H1 (cell line): ENCODE data around the gene KCNK15. TPM values are rescaled to one million over a fixed set of nuclear protein-coding genes. Genes with fewer than 3 reads are reported as not detected.

Experiments used
- CTCF ChIA-PET: fragments of 300-600 bp; sonication (Branson Sonifier 250); formaldehyde crosslinking; loops from one replicate; lab custom pipeline; 2021; ENCODE audit not compliant: partially characterized antibody; lab: Charles Lee
- POLR2A ChIA-PET: fragments of 300-600 bp; sonication (Branson Sonifier 250); formaldehyde crosslinking; loops from one replicate; lab custom pipeline; 2021; ENCODE audit warnings: inconsistent platforms; ENCODE audit not compliant: partially characterized antibody; lab: Charles Lee
- DNase-seq, 2 experiments: peaks; one replicate each; pipeline versions ENCODE4 v3.0.0 to v3.0.0-alpha.2; 2010 to 2022; ENCODE audit warnings: low spot score in 2 of 2, low read depth in 1 of 2, mixed read lengths in 1 of 2
- FAIRE-seq: peaks from 2 replicates; lab custom pipeline; 2011; peaks lifted over from hg19 to GRCh38; lab: Jason Lieb, UNC
- H2AFZ ChIP-seq: 2 replicates; pipeline ENCODE4 v1.8.1; 2012; ENCODE audit warnings: low read length, inconsistent platforms
- H2AK5ac ChIP-seq: 2 replicates; pipeline ENCODE4 v1.6.1; 2013; ENCODE audit warnings: low read depth, low read length
- H2BK120ac ChIP-seq: replicated peaks from 2 replicates; pipeline ENCODE3; 2013; ENCODE audit warnings: low read depth, low read length, inconsistent platforms
- H2BK12ac ChIP-seq: 2 replicates; pipeline ENCODE4 v1.6.1; 2013; ENCODE audit warnings: low read depth, low read length
- H2BK15ac ChIP-seq: 2 replicates; pipeline ENCODE4 v1.6.1; 2013; ENCODE audit warnings: low read length
- H2BK20ac ChIP-seq: 2 replicates; pipeline ENCODE4 v1.6.1; 2013; ENCODE audit warnings: low read length
- H2BK5ac ChIP-seq: 2 replicates; pipeline ENCODE4 v1.6.1; 2013; ENCODE audit warnings: low read depth, low read length
- H3K14ac ChIP-seq: 2 replicates; pipeline ENCODE4 v1.6.1; 2013; ENCODE audit warnings: inconsistent platforms; ENCODE audit not compliant: insufficient read length
- H3K18ac ChIP-seq: 2 replicates; pipeline ENCODE4 v1.6.1; 2013; ENCODE audit warnings: low read length; ENCODE audit errors: extremely low read depth
- H3K23ac ChIP-seq: 2 replicates; pipeline ENCODE4 v1.6.1; 2013; ENCODE audit warnings: inconsistent platforms; ENCODE audit not compliant: insufficient read length
- H3K23me2 ChIP-seq: 2 replicates; pipeline ENCODE4 v1.6.1; 2013; ENCODE audit warnings: low read depth, low read length
- H3K27ac ChIP-seq: 2 replicates; pipeline ENCODE4 v1.6.1; 2011; ENCODE audit warnings: low read depth, low read length, inconsistent platforms
- H3K27me3 ChIP-seq, 4 experiments: replicated peaks in 1 of 4; 1 replicate in 1 of 4; 2 replicates in 3 of 4; pipeline versions ENCODE4 v1.6.1 to v1.8.1; 2011 to 2013; ENCODE audit warnings: low read length in 3 of 4, mild to moderate bottlenecking in 3 of 4, inconsistent platforms in 2 of 4, mixed read lengths in 2 of 4, moderate library complexity in 1 of 4; ENCODE audit not compliant: control insufficient read depth in 3 of 4, insufficient read depth in 3 of 4; ENCODE audit errors: extremely low read depth in 1 of 4
- H3K36me3 ChIP-seq, 4 experiments: 2 replicates each; pipeline versions ENCODE4 v1.6.1 to v1.8.1; 2011 to 2013; ENCODE audit warnings: mild to moderate bottlenecking in 4 of 4, low read length in 3 of 4, moderate library complexity in 2 of 4, control low read depth in 1 of 4, inconsistent platforms in 1 of 4; ENCODE audit not compliant: insufficient read depth in 4 of 4, control insufficient read depth in 2 of 4
- H3K4ac ChIP-seq: replicated peaks from 2 replicates; pipeline ENCODE3; 2013; ENCODE audit warnings: low read length, low read depth, mixed read lengths, inconsistent platforms; ENCODE audit not compliant: insufficient read length
- H3K4me1 ChIP-seq, 4 experiments: replicated peaks in 1 of 4; 1 replicate in 1 of 4; 2 replicates in 3 of 4; pipeline versions ENCODE4 v1.6.1 to v1.8.1; 2011 to 2013; ENCODE audit warnings: low read length in 3 of 4, inconsistent platforms in 2 of 4, mixed read lengths in 1 of 4; ENCODE audit not compliant: insufficient read depth in 4 of 4, control insufficient read depth in 3 of 4
- H3K4me2 ChIP-seq, 2 experiments: 2 replicates each; pipeline versions ENCODE4 v1.6.1 to v1.8.1; 2011 to 2013; ENCODE audit warnings: low read depth in 2 of 2, low read length in 2 of 2, control low read depth in 1 of 2, inconsistent platforms in 1 of 2, mild to moderate bottlenecking in 1 of 2; ENCODE audit not compliant: insufficient read depth in 1 of 2
- H3K4me3 ChIP-seq, 4 experiments: fragments of 200-600, 300-600 bp in 1 of 4; sonication (generic), shearing (Covaris generic), sonication (Bioruptor Twin) in 1 of 4; 2 replicates each; pipeline versions ENCODE4 v1.5.1 to v1.8.1; 2011 to 2016; ENCODE audit warnings: low read length in 4 of 4, low read depth in 3 of 4, control low read depth in 2 of 4, inconsistent platforms in 2 of 4, mild to moderate bottlenecking in 2 of 4, mixed read lengths in 1 of 4, moderate library complexity in 1 of 4; ENCODE audit not compliant: insufficient read depth in 2 of 4; ENCODE audit errors: extremely low read depth in 1 of 4
- H3K56ac ChIP-seq: replicated peaks from 2 replicates; pipeline ENCODE3; 2013; ENCODE audit warnings: low read depth, mild to moderate bottlenecking, mixed read lengths, low read length, inconsistent platforms; ENCODE audit not compliant: insufficient read length
- H3K79me1 ChIP-seq: 2 replicates; pipeline ENCODE4 v1.6.1; 2013; ENCODE audit warnings: low read depth, low read length, control low read depth
- H3K79me2 ChIP-seq, 2 experiments: 2 replicates each; pipeline versions ENCODE4 v1.6.1 to v1.8.1; 2012 to 2013; ENCODE audit warnings: low read length in 2 of 2, mild to moderate bottlenecking in 2 of 2, inconsistent platforms in 1 of 2; ENCODE audit not compliant: insufficient read depth in 2 of 2, control insufficient read depth in 1 of 2
- H3K9ac ChIP-seq, 4 experiments: replicated peaks in 1 of 4; 1 replicate in 1 of 4; 2 replicates in 3 of 4; pipeline versions ENCODE4 v1.6.1 to v1.8.1; 2011 to 2013; ENCODE audit warnings: low read depth in 3 of 4, low read length in 3 of 4, control low read depth in 2 of 4, mild to moderate bottlenecking in 2 of 4, moderate library complexity in 2 of 4, inconsistent platforms in 1 of 4; ENCODE audit errors: extremely low read depth in 1 of 4
- H3K9me3 ChIP-seq, 2 experiments: 2 replicates each; pipeline versions ENCODE4 v1.6.1 to v1.8.1; 2012 to 2013; ENCODE audit warnings: mild to moderate bottlenecking in 2 of 2, moderate library complexity in 2 of 2, control low read depth in 1 of 2, inconsistent platforms in 1 of 2, low read depth in 1 of 2, low read length in 1 of 2, mixed read lengths in 1 of 2; ENCODE audit not compliant: insufficient read depth in 2 of 2
- H4K20me1 ChIP-seq, 2 experiments: replicated peaks in 1 of 2; 2 replicates each; pipeline versions ENCODE3 to v1.8.1; 2011 to 2013; ENCODE audit warnings: inconsistent platforms in 2 of 2, low read length in 2 of 2, mild to moderate bottlenecking in 1 of 2; ENCODE audit not compliant: insufficient read depth in 2 of 2, control insufficient read depth in 1 of 2
- H4K5ac ChIP-seq: 2 replicates; pipeline ENCODE4 v1.6.1; 2013; ENCODE audit warnings: low read length, low read depth, mixed read lengths, inconsistent platforms; ENCODE audit not compliant: insufficient read length
- H4K8ac ChIP-seq: 2 replicates; pipeline ENCODE4 v1.8.0; 2013; ENCODE audit warnings: mild to moderate bottlenecking, moderate library complexity, low read length, inconsistent platforms; ENCODE audit not compliant: insufficient read depth; ENCODE audit errors: extremely low read depth
- H4K91ac ChIP-seq: replicated peaks from 2 replicates; pipeline ENCODE3; 2013; ENCODE audit warnings: low read length, mixed read lengths, inconsistent platforms; ENCODE audit not compliant: insufficient read length
- CBX8 ChIP-seq: fragments of 300-800, 300-1000 bp; sonication (generic); IDR thresholded peaks from 2 replicates; pipeline ENCODE4 v1.7.1; 2016; ENCODE audit warnings: low read depth, low read length, borderline replicate concordance
- CEBPB ChIP-seq: IDR thresholded peaks from 2 replicates; pipeline ENCODE4 v1.6.1; 2012; ENCODE audit warnings: low read depth, low read length
- CHD2 ChIP-seq: IDR thresholded peaks from 2 replicates; pipeline ENCODE4 v1.6.1; 2012; ENCODE audit warnings: low read length, improper control_type of control experiment
- CREB1 ChIP-seq: IDR thresholded peaks from 2 replicates; pipeline ENCODE4 v1.6.1; 2012; ENCODE audit warnings: inconsistent platforms
- JUN ChIP-seq: IDR thresholded peaks from 2 replicates; pipeline ENCODE4 v1.6.1; 2011; ENCODE audit warnings: low read depth, mild to moderate bottlenecking, improper control_type of control experiment, low read length
- JUND ChIP-seq: IDR thresholded peaks from 2 replicates; pipeline ENCODE4 v1.6.1; 2011; ENCODE audit warnings: mild to moderate bottlenecking, improper control_type of control experiment, low read length
- RBBP5 ChIP-seq: IDR thresholded peaks from 2 replicates; pipeline ENCODE4 v1.7.1; 2012; ENCODE audit warnings: low read depth, mild to moderate bottlenecking, inconsistent platforms, low read length, moderate library complexity, borderline replicate concordance
- RXRA ChIP-seq: IDR thresholded peaks from 2 replicates; pipeline ENCODE4 v1.6.1; 2011; ENCODE audit warnings: low read depth, mild to moderate bottlenecking, low read length, moderate library complexity; ENCODE audit not compliant: insufficient read depth
- SRF ChIP-seq: IDR thresholded peaks from 2 replicates; pipeline ENCODE4 v1.6.1; 2011; ENCODE audit warnings: mild to moderate bottlenecking, low read depth, low read length, moderate library complexity
- TAF1 ChIP-seq: IDR thresholded peaks from 2 replicates; pipeline ENCODE4 v1.6.1; 2011; ENCODE audit warnings: mild to moderate bottlenecking, low read depth, low read length
- whole genome bisulfite sequencing, 2 experiments: shearing (Covaris generic) in 1 of 2; methylation state at CpG; one replicate each; pipeline versions ENCODE4 v1.1.6 to v1.1.7; 2013 to 2015; ENCODE audit warnings: low lambda C conversion rate in 2 of 2, mixed read lengths in 2 of 2, inconsistent platforms in 1 of 2, low coverage in 1 of 2, missing lambda C conversion rate in 1 of 2; ENCODE audit not compliant: insufficient replicate concordance in 2 of 2, insufficient coverage in 1 of 2, insufficient read length in 1 of 2; ENCODE audit errors: extremely low coverage in 1 of 2, missing lambda C conversion rate in 1 of 2; 5-methylcytosine and 5-hydroxymethylcytosine counted together
- polyA plus RNA-seq, 7 experiments: library from polyadenylated mRNA; depleted of rRNA in 3 of 7; stranded (reverse) in 5 of 7; unstranded in 2 of 7; fragments of >200 nt in 5 of 7; fragments of 200-250 nt in 2 of 7; gene quantifications; 1 replicate in 5 of 7; 2 replicates in 1 of 7; 4 replicates in 1 of 7; pipeline versions ENCODE4 v1.2.1 to v1.2.3, GENCODE V29; 2011 to 2013; ENCODE audit warnings: missing spikeins in 2 of 7, mixed read lengths in 2 of 7
- total RNA-seq: library from RNA; stranded (reverse); fragmentation: NEBNext Ultra II Directional; extraction: Animal tissue kit (Norgen Biotek cat#: 25700); gene quantifications from 2 replicates; pipeline ENCODE4 v1.2.1, GENCODE V29; 2021
- TF ChIP-seq, protein P1 (sequence below): IDR thresholded peaks from 2 replicates; pipeline ENCODE4 v1.6.1; 2012; ENCODE audit warnings: low read length, inconsistent platforms

KCNK15 gene
- total and polyA plus RNA-seq, 2 of the 8 experiments (the other 6 are each of a cell fraction or from before 2014, with no cell fraction given) = 0.24 to 0.33 TPM

DNA sequence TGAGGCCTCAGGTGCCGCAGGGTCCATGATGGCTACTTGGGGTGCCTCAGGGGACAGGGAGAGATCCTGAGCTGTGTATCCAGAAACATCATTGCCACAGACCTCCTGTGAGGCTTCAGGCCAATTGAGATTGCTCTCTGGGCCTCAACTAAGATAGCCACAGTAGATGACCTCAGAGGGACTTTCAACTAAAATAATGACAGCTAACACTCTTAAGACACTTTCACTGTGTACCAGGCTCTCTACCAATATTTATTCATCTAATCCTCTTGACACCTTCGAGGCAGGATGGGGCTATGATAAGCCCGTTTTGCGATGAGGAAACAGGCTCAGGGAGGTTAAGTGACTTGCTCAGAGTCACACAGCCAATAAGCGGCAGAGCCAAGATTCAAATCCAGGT is 54.0 kb downstream of the KCNK15 start:
- Histone ChIP-seq H2BK120ac (no peak overlapping the region), H2BK15ac (no peak overlapping the region), H3K4me3 (no peak overlapping the region), H3K23me2 (peaks cover 4% of the 10 kb centered on the region), H2BK12ac (no peak overlapping the region), H3K23ac (no peak overlapping the region), H4K20me1 (peaks cover under 1 to 3% of the 10 kb centered on the region in 2 experiments), H4K5ac (no peak overlapping the region), H4K8ac (no peak overlapping the region), H3K56ac (no peak overlapping the region), H2BK20ac (no peak overlapping the region), H3K36me3 (peaks cover 0 to 4% (median 0%) of the 10 kb centered on the region in 4 experiments; a peak in 1 of 8 replicates), H2BK5ac (no peak overlapping the region), H3K4me1 (peaks cover 5 to 9% (median 7%) of the 10 kb centered on the region in 4 experiments), H3K79me1 (peaks cover 7% of the 10 kb centered on the region), H3K9ac (no peak overlapping the region), H3K4ac (no peak overlapping the region), H3K27ac (no peak overlapping the region), H4K91ac (no peak overlapping the region), H3K18ac (no peak overlapping the region), H3K27me3 (no peaks in the 10 kb centered on the region), H3K9me3 (no peaks in the 10 kb centered on the region), H2AK5ac (no peak overlapping the region), H3K4me2 (no peak overlapping the region), H2AFZ (no peak overlapping the region), H3K14ac (no peak overlapping the region), H3K79me2 (0 out of 4 replicates have a peak, but pooled peaks cover 0 to 4% of the 10 kb centered on the region in 2 experiments)
- DNase-seq (no peak), FAIRE-seq (no peak)
- ChIA-PET CTCF (interaction anchor here (0.7 to 12.1 kb wide), 31 partner anchors 9 to 141 kb away, joined by 3 to 170 read pairs (median 5); no protein-coding TSS in a partner anchor), POLR2A (interaction anchor here (0.8 to 1.2 kb wide), 2 partner anchors 12 to 48 kb away, joined by 3 read pairs; no protein-coding TSS in a partner anchor)
- WGBS, 2 experiments = 88% methylated on average over 5 of the region's 5 CpGs; no CpG with 5 or more reads in 1 of the 2 experiments
- TF ChIP-seq RXRA (no peak), CBX8 (no peak), JUN (no peak), JUND (no peak), SRF (no peak), CEBPB (no peak), CHD2 (no peak), CREB1 (no peak), RBBP5 (no peak), TAF1 (no peak)
- TF ChIP-seq, protein P1, sequence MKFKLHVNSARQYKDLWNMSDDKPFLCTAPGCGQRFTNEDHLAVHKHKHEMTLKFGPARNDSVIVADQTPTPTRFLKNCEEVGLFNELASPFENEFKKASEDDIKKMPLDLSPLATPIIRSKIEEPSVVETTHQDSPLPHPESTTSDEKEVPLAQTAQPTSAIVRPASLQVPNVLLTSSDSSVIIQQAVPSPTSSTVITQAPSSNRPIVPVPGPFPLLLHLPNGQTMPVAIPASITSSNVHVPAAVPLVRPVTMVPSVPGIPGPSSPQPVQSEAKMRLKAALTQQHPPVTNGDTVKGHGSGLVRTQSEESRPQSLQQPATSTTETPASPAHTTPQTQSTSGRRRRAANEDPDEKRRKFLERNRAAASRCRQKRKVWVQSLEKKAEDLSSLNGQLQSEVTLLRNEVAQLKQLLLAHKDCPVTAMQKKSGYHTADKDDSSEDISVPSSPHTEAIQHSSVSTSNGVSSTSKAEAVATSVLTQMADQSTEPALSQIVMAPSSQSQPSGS = no peak
